Measurements from ENCODE around the gene WBP2. TPM values are rescaled to one million over a fixed set of nuclear protein-coding genes. Genes with fewer than 3 reads are reported as not detected.

WBP2 gene
- 100 to 1,000 TPM in 2 of 6 donors, 10 to 100 TPM in 4; 73.4 to 134 (median 87.6) TPM for polyA plus RNA-seq (ENCODE audit: low read depth in 6 of 6)

DNA sequence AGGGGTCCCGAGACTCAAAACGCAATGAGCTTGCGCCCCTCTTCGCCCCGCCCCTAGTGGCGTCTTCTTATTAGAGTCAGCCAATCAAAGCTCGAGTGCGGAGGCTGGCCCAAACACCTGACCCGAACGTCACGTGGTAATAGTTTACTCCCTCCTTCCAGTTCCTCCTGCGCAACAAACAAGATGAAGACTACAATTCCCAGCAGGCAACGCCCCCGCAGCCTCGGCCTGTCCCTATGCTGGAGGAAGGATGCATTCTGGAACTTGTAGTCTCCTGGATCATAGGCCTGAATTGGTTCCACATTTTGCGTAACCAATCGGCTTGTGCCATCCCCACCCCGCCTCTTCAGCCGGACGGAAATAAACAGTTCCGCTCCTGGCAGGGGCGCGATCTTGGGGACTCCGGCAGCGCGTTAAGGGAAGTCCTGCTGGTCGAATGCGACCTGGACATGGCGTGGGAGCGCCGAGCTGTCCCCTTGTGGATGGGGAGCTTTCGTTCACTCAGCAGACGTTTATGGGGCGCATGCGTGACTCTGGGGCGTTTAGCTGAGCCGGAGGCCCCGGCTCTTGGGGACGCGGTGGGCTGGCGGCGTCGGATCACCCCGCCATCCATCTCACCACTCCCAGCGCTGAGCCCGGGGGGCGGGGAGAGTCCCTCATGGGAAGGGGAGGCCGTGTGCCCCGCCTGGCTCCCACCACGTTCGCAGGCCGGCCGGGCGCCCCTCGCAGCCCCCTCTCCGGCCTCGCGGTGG lies at the start of gene WBP2:
WBP2 (minus strand) TSS at position 26 of the 752 bp plus-strand sequence. CDS start 38 bp downstream, outside the sequence.
- Mint-ChIP-seq H3K36me3 (no peaks in the 10 kb centered on the region), H3K27ac (peak within 1 kb of the TSS in 4 of 6 donors; percentile 85 to 96 (median 93)), H3K4me1 (peaks cover 20 to 55% (median 38%) of the 10 kb centered on the region in 3 donors), H3K27me3 (no peaks in the 10 kb centered on the region), H3K4me3 (peak within 1 kb of the TSS in 1 of 8 donors; percentile 93), H3K9me3 (no peaks in the 10 kb centered on the region)
- DNase-seq (peak; percentile 98), ATAC-seq (ENCODE audit: low read depth in 2 of 2) (peak; percentile 79 to 83)

DNA sequence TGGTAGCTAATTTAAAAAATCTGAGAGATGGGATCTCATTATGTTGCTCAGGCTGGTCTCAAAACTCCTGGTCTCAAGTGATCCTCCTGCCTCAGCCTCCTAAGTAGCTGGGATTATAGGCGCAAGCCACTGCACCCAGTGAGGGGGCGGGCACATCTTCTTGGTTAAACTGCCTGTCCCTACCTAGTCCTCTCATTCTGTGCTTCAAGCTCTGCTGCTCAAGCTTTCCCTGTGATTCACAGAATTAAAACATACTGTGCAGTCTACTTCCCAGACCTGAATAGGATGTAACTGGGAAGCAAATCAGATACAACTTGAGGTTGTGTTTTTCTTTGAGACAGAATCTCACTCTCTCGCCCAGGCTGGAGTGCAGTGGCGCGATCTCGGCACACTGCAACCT lies 47.3 kb upstream of the WBP2 start:
- H3K36me3 Mint-ChIP-seq: peaks cover 0 to 7% of the 10 kb centered on the region in 2 donors
- H3K4me3 Mint-ChIP-seq: peak overlapping the region in 2 of 8 donors; percentile 25 to 56
- H3K27ac Mint-ChIP-seq: no peak overlapping the region
- H3K27me3 Mint-ChIP-seq: no peaks in the 10 kb centered on the region
- ATAC-seq (ENCODE audit: low read depth in 2 of 2) (no peak), DNase-seq (no peak)
- no peaks in the 10 kb centered on the region for H3K9me3 Mint-ChIP-seq
- H3K4me1 Mint-ChIP-seq: peaks cover 7 to 17% (median 15%) of the 10 kb centered on the region in 3 donors

DNA sequence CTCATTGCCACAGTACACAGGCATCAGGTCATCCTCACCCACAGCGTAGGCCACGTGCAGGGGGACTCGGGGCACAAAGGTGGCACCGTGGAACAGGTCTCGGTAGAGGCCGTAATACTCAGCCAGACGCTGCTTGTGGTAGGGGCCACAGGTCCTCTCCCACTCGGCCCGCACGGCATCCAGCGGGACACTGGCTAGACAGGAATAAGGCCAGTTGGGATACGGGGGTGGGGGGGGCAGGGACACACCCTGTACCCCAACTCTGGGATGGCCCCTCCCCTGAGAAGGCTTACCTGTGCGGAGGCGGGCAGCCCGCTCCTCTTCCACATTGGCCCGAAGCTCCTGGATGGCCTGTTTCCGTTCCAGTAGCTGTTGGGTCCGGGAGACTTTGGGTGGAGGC lies 46.6 kb upstream of the WBP2 start:
- Mint-ChIP-seq H3K9me3 (no peaks in the 10 kb centered on the region), H3K4me1 (peaks cover 7 to 19% (median 15%) of the 10 kb centered on the region in 3 donors), H3K36me3 (peaks cover 0 to 7% of the 10 kb centered on the region in 2 donors), H3K27ac (peak overlapping the region in 1 of 6 donors; percentile 39), H3K4me3 (peak overlapping the region in 3 of 8 donors; percentile 25 to 56 (median 53)), H3K27me3 (no peaks in the 10 kb centered on the region)
- ATAC-seq (ENCODE audit: low read depth in 2 of 2): no peak
- no peak for DNase-seq

DNA sequence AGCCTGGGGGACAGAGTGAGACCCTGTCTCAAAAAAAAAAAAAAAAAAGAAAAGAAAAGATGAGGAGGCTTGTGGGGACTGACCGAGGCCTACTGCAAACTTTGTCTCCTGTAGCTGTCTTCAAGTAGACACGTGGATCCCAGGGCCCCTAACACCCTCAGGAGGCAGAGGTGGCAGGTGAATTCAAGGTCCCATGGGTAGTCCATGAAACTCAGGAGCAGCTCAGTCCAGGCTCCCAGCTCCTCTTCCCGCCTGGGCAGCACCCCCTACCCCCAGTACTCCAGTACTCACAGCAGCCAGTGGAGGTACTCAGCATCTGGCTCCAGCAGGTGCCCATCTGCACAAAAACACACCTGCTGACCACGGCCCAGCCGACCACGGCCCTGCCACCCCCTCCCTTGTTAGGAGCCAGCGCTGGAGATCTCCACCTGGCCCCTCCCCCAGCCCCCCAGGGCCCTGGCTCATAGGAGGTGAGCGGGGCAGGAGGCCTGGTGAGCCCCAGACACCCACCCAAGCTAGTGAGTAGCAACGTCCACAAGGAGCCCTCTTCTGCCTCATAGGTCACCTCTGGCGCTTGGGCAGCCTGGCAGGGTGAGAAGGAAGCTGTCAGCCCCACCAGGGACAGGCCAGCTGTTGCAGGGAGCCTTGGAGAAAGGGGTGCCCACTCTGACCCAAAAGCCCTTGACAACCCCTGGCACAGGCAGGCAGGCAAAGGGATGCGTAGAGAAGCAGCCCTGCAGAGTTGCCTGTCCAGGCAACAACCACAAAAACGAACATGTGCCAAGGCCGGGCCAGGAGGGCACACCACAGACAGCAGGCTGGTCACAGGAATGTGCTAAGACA lies 45.8 kb upstream of the WBP2 start:
- peaks cover 7 to 20% (median 12%) of the 10 kb centered on the region in 3 donors for H3K4me1 Mint-ChIP-seq
- no peak overlapping the region for H3K27ac Mint-ChIP-seq
- DNase-seq (no peak), ATAC-seq (ENCODE audit: low read depth in 2 of 2) (no peak)
- peaks cover 0 to 7% of the 10 kb centered on the region in 2 donors for H3K36me3 Mint-ChIP-seq
- no peaks in the 10 kb centered on the region for H3K27me3 Mint-ChIP-seq
- peak overlapping the region in 1 of 8 donors; percentile 59 for H3K4me3 Mint-ChIP-seq
- no peaks in the 10 kb centered on the region for H3K9me3 Mint-ChIP-seq

DNA sequence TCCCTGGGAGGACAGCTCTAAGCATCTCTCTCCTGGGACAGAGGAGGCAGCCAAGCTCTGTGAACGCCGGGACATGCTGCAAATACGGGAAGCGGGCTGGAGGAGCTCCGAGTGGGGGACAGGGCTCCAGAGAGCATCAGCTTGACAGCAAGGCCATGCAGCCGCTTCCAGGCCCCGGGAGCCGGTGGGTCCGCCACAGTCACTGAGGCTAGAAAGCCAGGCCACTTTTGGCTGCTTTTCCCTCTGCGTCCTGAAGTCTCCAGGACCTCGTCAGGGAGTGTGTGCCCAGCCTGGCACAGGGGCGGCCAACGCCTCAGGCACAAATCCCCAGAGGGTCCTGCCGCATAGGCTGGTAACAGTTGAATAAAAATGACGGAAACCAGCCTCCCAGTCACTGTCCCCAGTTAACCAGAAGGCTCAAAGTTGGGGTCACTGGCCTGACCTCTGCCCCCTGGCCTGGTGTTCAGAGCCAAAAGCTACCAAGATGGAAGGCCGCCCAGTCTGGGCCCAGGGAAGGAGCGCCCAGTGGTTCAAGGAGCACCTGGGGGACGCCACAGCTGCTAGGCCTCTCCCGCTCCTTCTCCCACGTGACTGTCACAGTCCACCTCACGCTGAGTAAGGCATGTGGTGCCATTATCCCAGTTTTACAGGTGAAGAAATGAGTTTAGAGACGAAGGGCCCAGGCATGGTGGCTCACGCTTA lies 44.8 kb upstream of the WBP2 start:
- DNase-seq (no peak), ATAC-seq (ENCODE audit: low read depth in 2 of 2) (no peak)
- no peaks in the 10 kb centered on the region for H3K9me3 Mint-ChIP-seq
- H3K4me3 Mint-ChIP-seq: peak overlapping the region in 2 of 8 donors; percentile 15 to 59
- no peaks in the 10 kb centered on the region for H3K27me3 Mint-ChIP-seq
- peaks cover 0 to 7% of the 10 kb centered on the region in 2 donors for H3K36me3 Mint-ChIP-seq
- H3K27ac Mint-ChIP-seq: peak overlapping the region in 1 of 6 donors; percentile 61
- peaks cover 17 to 26% (median 18%) of the 10 kb centered on the region in 3 donors for H3K4me1 Mint-ChIP-seq

DNA sequence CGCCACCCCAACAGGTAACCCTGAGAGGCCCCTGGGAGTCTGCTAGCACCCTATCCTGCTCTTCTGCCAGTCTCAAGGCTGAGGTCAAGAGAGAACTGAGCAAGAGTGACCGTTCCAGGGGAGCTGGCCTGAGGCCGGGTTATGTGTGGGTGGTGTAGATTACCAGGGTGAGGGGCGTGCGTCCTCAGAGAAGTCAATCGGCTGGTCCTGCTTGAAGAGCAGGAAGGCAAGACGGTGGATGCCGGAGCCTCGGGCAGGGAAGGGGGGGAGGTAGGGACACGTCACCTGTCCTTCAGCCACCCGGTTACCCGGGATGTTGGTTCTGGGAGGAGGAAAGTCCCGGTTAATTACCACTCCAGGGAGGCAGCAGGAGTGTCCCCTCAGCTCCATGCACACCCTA lies 44.2 kb upstream of the WBP2 start:
- Mint-ChIP-seq H3K4me1 (peaks cover 16 to 28% (median 24%) of the 10 kb centered on the region in 3 donors), H3K27ac (peak overlapping the region in 1 of 6 donors; percentile 10), H3K4me3 (peak overlapping the region in 1 of 8 donors; percentile 60), H3K9me3 (no peaks in the 10 kb centered on the region), H3K36me3 (peaks cover 0 to 7% of the 10 kb centered on the region in 2 donors), H3K27me3 (no peaks in the 10 kb centered on the region)
- ATAC-seq (ENCODE audit: low read depth in 2 of 2): no peak
- no peak for DNase-seq

DNA sequence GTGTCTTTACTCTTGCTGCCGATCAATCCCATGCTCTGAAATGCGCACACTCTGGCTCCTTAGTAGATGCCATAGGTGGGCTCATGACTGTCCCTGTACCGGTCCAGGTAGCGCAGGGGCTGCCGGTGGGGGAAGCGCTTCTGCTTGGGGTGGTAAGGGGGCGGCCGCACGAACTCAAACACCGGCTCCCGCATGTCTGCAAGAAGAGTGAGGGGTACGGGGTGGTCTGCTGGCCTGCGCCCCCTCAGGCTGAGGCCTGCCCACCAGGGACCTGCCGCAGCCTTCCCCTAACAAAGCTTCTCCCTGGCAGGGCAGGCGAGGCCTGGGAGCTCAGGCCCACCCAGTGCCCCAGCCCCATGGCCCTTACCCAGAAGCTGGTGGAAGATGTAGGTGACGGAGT lies 43.7 kb upstream of the WBP2 start:
- no peaks in the 10 kb centered on the region for H3K27me3 Mint-ChIP-seq
- ATAC-seq (ENCODE audit: low read depth in 2 of 2): no peak
- peak overlapping the region in 2 of 8 donors; percentile 33 to 60 for H3K4me3 Mint-ChIP-seq
- H3K9me3 Mint-ChIP-seq: no peaks in the 10 kb centered on the region
- H3K4me1 Mint-ChIP-seq: peaks cover 18 to 30% (median 24%) of the 10 kb centered on the region in 3 donors
- no peak for DNase-seq
- no peak overlapping the region for H3K27ac Mint-ChIP-seq
- peaks cover 0 to 7% of the 10 kb centered on the region in 2 donors for H3K36me3 Mint-ChIP-seq

DNA sequence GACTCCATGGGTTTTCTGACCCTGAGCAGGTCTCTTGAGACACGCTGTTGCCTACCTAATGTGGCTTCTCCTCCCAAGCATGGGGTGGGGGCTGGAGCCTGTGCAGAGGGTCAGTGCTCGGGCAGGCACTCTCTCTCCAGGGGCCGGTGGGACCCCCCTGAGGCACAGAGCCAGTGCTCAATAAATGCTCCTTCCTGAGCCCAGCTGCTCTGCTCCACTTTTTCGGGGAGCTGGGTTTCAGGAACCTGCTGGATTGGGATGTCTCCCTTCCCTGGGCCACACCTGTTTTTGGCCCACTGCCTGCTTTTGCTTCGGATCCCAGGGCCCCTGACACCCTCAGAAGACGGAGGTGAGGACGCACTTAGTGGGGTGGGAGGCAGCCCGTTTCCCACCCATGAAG lies 42.9 kb upstream of the WBP2 start:
- peaks cover 21 to 30% (median 26%) of the 10 kb centered on the region in 3 donors for H3K4me1 Mint-ChIP-seq
- H3K36me3 Mint-ChIP-seq: peaks cover 0 to 7% of the 10 kb centered on the region in 2 donors
- peak overlapping the region; percentile 33 to 91 (median 67) for H3K4me3 Mint-ChIP-seq
- ATAC-seq (ENCODE audit: low read depth in 2 of 2): no peak
- H3K27ac Mint-ChIP-seq: peak overlapping the region in 3 of 6 donors; percentile 11 to 86 (median 69)
- no peaks in the 10 kb centered on the region for H3K27me3 Mint-ChIP-seq
- H3K9me3 Mint-ChIP-seq: no peaks in the 10 kb centered on the region
- no peak for DNase-seq

DNA sequence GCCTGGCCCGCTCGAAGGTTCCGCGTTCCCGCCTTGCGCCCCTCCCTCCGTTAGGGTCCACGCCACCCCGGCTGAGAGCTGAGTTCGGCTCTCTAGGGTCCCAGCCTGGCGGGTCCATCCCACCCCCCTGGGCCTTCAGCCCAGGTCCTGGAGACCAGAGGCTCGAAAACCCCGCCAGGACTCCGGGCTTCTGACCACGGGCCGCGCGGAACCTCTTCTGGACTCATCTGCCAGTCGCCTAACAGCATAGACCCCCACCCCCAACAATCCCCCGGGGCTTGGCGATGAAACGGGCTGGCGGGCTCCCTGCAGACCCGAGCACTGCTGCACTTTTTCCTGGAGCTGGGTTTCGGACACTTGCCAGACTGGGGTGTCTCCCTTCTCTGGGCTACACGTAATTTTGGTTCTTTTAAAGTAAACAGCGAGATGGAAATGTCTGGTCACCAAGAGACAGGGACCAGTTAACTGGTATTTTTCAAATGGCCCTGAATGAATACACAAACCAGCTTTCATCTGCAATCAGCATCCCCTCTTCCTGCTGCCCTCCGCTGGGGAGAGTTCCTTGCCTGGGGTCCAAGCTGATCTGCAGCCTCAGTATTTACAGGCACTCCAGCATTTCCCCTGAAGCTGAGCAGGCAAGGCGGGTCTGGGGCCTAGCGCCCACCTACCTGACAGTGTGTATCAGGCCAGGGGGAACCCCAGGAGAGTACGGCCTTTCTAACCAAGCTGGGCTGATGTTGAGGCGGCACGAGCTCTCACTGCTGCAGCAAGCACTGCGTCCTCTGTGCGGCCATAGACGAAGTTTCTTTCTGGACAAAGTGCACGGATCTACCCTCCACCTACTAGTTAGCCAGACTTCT lies 42.3 kb upstream of the WBP2 start:
- ATAC-seq (ENCODE audit: low read depth in 2 of 2): no peak
- H3K36me3 Mint-ChIP-seq: peaks cover 0 to 7% of the 10 kb centered on the region in 2 donors
- H3K27me3 Mint-ChIP-seq: no peaks in the 10 kb centered on the region

DNA sequence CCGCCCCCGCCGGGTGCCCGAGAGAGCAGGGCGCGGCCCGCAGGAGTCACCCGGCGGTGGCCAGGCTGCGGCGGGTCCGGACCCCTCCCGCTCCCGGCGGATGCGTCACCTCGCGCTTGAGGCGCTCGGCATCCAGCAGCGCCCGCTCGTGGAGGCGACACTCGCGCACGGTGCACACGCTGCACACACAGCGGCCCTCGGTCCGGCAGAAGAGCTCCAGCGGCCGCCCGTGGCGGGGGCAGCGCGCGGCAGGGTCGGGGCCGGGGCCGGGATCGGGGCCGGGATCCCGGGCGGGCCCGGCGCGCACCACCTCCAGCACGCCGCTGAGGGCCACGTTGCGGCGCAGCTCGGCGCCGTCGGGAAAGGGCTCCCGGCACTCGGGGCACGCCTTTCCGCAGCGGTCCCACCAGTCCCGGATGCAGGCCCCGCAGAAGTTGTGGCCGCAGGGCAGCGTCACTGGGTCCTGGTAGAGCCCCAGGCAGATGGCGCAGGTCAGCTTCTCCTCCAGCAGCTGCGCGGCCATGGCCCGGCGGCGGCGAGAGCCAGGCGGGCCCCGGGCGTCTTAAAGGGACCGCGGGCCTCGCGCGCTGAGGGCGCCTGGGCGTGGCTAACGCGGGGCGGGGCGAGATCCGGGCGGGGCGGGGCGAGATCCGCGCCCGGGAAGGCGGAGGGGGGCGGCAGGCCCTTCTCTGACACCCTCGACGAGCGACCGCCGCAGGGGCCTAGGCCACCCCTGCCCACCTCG lies 41.5 kb upstream of the WBP2 start, which contains the start of gene TRIM65:
TRIM65 (minus strand) TSS at position 537 of the 745 bp plus-strand sequence; CDS start at position 523, 14 bp downstream.
- Mint-ChIP-seq H3K4me1 (peaks cover 21 to 30% (median 26%) of the 10 kb centered on the region in 3 donors), H3K9me3 (no peaks in the 10 kb centered on the region), H3K36me3 (peaks cover 0 to 7% of the 10 kb centered on the region in 2 donors), H3K27ac (peak within 1 kb of the TSS in 5 of 6 donors; percentile 63 to 91 (median 84)), H3K27me3 (no peaks in the 10 kb centered on the region), H3K4me3 (peak within 1 kb of the TSS; percentile 60 to 94 (median 85))
- peak; percentile 71 for DNase-seq
- peak; percentile 82 to 85 for ATAC-seq (ENCODE audit: low read depth in 2 of 2)

More for the DNA sequence above, 42.3 kb upstream of the WBP2 start:
- Mint-ChIP-seq H3K27ac (peak overlapping the region in 5 of 6 donors; percentile 16 to 86 (median 84)), H3K4me3 (peak overlapping the region; percentile 60 to 91 (median 76)), H3K4me1 (peaks cover 21 to 30% (median 26%) of the 10 kb centered on the region in 3 donors), H3K9me3 (no peaks in the 10 kb centered on the region)
- DNase-seq: no peak

DNA sequence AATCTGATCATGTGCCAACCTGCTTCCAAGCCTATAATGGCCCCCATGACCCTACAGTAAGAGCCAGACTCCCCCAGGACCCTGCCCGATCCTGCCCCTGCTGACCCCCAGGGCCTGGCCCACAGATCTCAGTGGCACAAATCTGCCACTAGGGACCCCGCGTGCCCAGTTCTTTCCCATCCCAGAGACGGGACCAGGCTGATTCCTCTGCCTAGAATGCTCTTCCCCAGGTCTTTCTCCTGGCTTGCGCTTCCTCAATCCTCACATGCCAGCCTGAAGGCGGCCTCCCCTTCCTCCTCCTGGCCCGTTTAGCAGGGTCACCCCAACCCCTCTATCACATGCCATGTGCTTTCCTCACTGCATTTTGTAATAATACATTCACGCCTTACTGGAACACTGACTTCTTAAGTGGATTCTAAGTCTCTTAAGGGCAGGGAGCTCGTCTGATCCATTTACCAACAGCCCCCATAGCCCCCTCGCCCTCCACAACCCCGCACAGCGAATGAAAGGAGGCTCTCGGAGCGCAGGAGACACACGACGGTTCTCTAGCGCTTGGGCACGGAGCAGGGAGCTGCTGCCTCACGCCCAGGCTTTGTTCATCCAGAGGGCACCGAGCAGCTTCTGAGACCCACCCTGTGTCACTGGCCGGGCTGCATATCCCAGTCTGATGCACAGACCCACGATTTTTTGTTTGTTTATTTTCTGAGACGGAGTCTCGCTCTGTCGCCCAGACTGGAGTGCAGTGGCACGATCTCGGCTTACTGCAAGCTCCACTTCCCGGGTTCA lies 40.4 kb upstream of the WBP2 start:
- no peak for ATAC-seq (ENCODE audit: low read depth in 2 of 2)
- peaks cover 0 to 7% of the 10 kb centered on the region in 2 donors for H3K36me3 Mint-ChIP-seq
- no peaks in the 10 kb centered on the region for H3K9me3 Mint-ChIP-seq
- DNase-seq: no peak
- H3K4me3 Mint-ChIP-seq: peak overlapping the region; percentile 60 to 94 (median 85)
- peak overlapping the region; percentile 19 to 93 (median 86) for H3K27ac Mint-ChIP-seq
- no peaks in the 10 kb centered on the region for H3K27me3 Mint-ChIP-seq
- H3K4me1 Mint-ChIP-seq: peaks cover 21 to 30% (median 26%) of the 10 kb centered on the region in 3 donors

All from naive B cell (primary cell).